GM12891 (cell line): ENCODE measurements around the gene KIF18B.

Experiments
- DNase-seq: peaks from one replicate; pipeline ENCODE4 v3.0.0; 2011; ENCODE audit warnings: low spot score; ENCODE audit not compliant: insufficient read length
- FAIRE-seq: peaks from 2 replicates; lab custom pipeline; 2011; peaks lifted over from hg19 to GRCh38; lab: Jason Lieb, UNC
- PAX5 ChIP-seq: IDR thresholded peaks from 2 replicates; pipeline ENCODE4 v1.6.1; 2011; ENCODE audit warnings: low read length, moderate library complexity, mild to moderate bottlenecking; ENCODE audit not compliant: insufficient read depth, severe bottlenecking
- POLR2A ChIP-seq: IDR thresholded peaks from 2 replicates; pipeline ENCODE4 v1.6.1; 2011; ENCODE audit warnings: low read depth, low read length, control low read depth
- POLR2AphosphoS5 ChIP-seq: IDR thresholded peaks from 2 replicates; pipeline ENCODE4 v1.6.1; 2011; ENCODE audit warnings: low read depth, low read length, control low read depth
- POU2F2 ChIP-seq: IDR thresholded peaks from 2 replicates; pipeline ENCODE4 v1.6.1; 2011; ENCODE audit warnings: low read depth, mild to moderate bottlenecking, control low read depth, low read length, moderate library complexity
- SPI1 ChIP-seq: IDR thresholded peaks from 2 replicates; pipeline ENCODE4 v1.6.1; 2011; ENCODE audit warnings: low read depth, low read length, control low read depth
- TAF1 ChIP-seq: IDR thresholded peaks from 2 replicates; pipeline ENCODE4 v1.6.1; 2011; ENCODE audit warnings: low read depth, low read length, control low read depth

The KIF18B gene

GRCh38 chr17:44915321-44915726 lies 32.2 kb downstream of the KIF18B start, which contains the start of gene GFAP:
Gene GFAP (minus strand): TSS chr17:44915500. CDS start chr17:44915486, 14 bp downstream.
- no peak for TF ChIP-seq TAF1
- TF ChIP-seq SPI1 = no peak
- no peak for TF ChIP-seq POU2F2
- no peak for TF ChIP-seq POLR2AphosphoS5
- TF ChIP-seq PAX5 = no peak
- no peak for TF ChIP-seq POLR2A
- FAIRE-seq (no peak), DNase-seq (no peak)

GRCh38 chr17:44914698-44915271 lies 32.8 kb downstream of the KIF18B start:
- no peak for DNase-seq
- no peak for TF ChIP-seq PAX5
- TF ChIP-seq TAF1 = no peak
- no peak for TF ChIP-seq POU2F2
- TF ChIP-seq POLR2A = no peak
- no peak for TF ChIP-seq SPI1
- no peak for TF ChIP-seq POLR2AphosphoS5
- no peak for FAIRE-seq

GRCh38 chr17:44914148-44914547 lies 33.4 kb downstream of the KIF18B start:
- no peak for DNase-seq
- peak; percentile 90 for FAIRE-seq
- no peak for TF ChIP-seq TAF1
- no peak for TF ChIP-seq PAX5
- TF ChIP-seq POU2F2 = no peak
- TF ChIP-seq POLR2A = no peak
- TF ChIP-seq POLR2AphosphoS5 = no peak
- no peak for TF ChIP-seq SPI1

- DNase-seq (no peak), FAIRE-seq (no peak)
- no peak for TF ChIP-seq POLR2A
- no peak for TF ChIP-seq TAF1
- no peak for TF ChIP-seq POLR2AphosphoS5
- TF ChIP-seq PAX5 = no peak
- TF ChIP-seq POU2F2 = no peak
- TF ChIP-seq SPI1 = no peak
Measured at GRCh38 chr17:44913676-44914075, 33.9 kb downstream of the KIF18B start.

GRCh38 chr17:44912763-44913544 lies 34.6 kb downstream of the KIF18B start:
- peak; percentile 57 for FAIRE-seq
- DNase-seq = no peak
- no peak for TF ChIP-seq POU2F2
- no peak for TF ChIP-seq POLR2A
- no peak for TF ChIP-seq PAX5
- TF ChIP-seq POLR2AphosphoS5 = no peak
- no peak for TF ChIP-seq SPI1
- no peak for TF ChIP-seq TAF1

- DNase-seq = peak; percentile 52
- no peak for TF ChIP-seq POLR2A
- no peak for TF ChIP-seq POLR2AphosphoS5
- TF ChIP-seq POU2F2 = no peak
- TF ChIP-seq PAX5 = no peak
- FAIRE-seq = peak; percentile 81
Measured at GRCh38 chr17:44911133-44912001, 36.2 kb downstream of the KIF18B start.

- FAIRE-seq = no peak
- DNase-seq = no peak
- no peak for TF ChIP-seq POU2F2
- TF ChIP-seq POLR2A = no peak
Measured at GRCh38 chr17:44910231-44911106, 37.1 kb downstream of the KIF18B start.

GRCh38 chr17:44909681-44910144 lies 37.9 kb downstream of the KIF18B start:
- TF ChIP-seq SPI1 = no peak
- no peak for TF ChIP-seq TAF1
- DNase-seq (no peak), FAIRE-seq (no peak)
